Lower leg skin (tissue), 3 donors: ENCODE measurements around the gene TKTL1.

ENCODE experiments used
- POLR2A ChIP-seq, 2 donors: fragments of 450-650 bp; IDR thresholded peaks; one replicate each; pipeline ENCODE4 v1.6.1; 2016 to 2017; ENCODE audit warnings: antibody characterized with exemption in 2 of 2, mild to moderate bottlenecking in 1 of 2, moderate library complexity in 1 of 2
- TF ChIP-seq, protein P1 (sequence below), 3 donors: fragments of 450-650 bp; IDR thresholded peaks; one replicate each; pipeline ENCODE4 v1.5.1; 2016; ENCODE audit warnings: antibody characterized with exemption in 3 of 3, mild to moderate bottlenecking in 3 of 3, moderate library complexity in 2 of 3

DNA sequence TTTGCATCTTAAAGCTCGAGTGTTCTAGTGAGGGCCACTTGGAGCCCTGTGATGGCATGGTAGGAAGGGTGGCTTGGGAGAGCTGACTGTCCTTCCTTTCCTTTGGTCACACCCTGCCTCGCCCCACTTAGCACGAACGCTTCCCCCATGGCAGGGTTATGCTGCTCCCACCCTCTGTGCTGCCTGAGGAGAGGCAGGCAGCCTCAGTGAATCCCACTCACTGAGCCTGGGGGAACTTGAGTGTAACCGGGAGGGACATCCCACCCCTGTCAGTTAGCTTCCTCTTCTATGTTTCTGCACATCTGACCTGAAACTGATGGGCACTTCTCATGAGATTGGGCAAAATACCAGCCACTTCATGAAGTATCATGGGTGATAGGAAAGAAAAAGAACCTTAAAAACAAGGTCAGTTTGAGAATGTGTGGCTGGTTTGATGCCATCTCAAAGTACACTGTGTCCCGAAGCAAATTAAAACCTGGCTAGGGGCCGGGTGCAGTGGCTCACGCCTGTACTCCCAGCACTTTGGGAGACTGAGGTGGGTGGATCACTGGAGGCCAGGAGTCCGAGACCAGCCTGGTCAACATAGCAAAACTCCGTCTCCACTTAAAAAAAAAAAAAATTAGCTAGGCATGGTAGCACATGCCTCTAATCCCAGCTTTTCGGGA lies 10.1 kb downstream of the TKTL1 start:
- TF ChIP-seq, protein P1, sequence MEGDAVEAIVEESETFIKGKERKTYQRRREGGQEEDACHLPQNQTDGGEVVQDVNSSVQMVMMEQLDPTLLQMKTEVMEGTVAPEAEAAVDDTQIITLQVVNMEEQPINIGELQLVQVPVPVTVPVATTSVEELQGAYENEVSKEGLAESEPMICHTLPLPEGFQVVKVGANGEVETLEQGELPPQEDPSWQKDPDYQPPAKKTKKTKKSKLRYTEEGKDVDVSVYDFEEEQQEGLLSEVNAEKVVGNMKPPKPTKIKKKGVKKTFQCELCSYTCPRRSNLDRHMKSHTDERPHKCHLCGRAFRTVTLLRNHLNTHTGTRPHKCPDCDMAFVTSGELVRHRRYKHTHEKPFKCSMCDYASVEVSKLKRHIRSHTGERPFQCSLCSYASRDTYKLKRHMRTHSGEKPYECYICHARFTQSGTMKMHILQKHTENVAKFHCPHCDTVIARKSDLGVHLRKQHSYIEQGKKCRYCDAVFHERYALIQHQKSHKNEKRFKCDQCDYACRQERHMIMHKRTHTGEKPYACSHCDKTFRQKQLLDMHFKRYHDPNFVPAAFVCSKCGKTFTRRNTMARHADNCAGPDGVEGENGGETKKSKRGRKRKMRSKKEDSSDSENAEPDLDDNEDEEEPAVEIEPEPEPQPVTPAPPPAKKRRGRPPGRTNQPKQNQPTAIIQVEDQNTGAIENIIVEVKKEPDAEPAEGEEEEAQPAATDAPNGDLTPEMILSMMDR (IDR thresholded peaks at IDR 0.05), result no peak
- TF ChIP-seq POLR2A (IDR thresholded peaks at IDR 0.05), result no peak
